Endometrial microvascular endothelial cells (primary cell): ENCODE measurements around the gene NRXN3. TPM values are rescaled to one million over a fixed set of nuclear protein-coding genes. Genes with fewer than 3 reads are reported as not detected.

ENCODE experiments used
- in situ Hi-C: cut with HindIII; loops from 2 replicates; pipeline ENCODE4 v1.10.0; 2017; ENCODE audit warnings: low sequenced_read_pairs, low pct_unique_long_range_greater_than_20kb; ENCODE audit errors: inconsistent ontology term
- total RNA-seq: library from RNA; depleted of rRNA; stranded (reverse); fragments of >200 nt; gene quantifications from one replicate; pipeline ENCODE4 v1.2.3, GENCODE V29; 2015; ENCODE audit errors: inconsistent ontology term

The NRXN3 gene
- total RNA-seq, 1 donor from 2014 or later: 0.09 TPM

GRCh38 chr14:79551523-79551922 is 1381.3 kb downstream of the NRXN3 start:
- in situ Hi-C loops: no loop called here

GRCh38 chr14:79552778-79553177 is 1382.6 kb downstream of the NRXN3 start:
- in situ Hi-C loops: no loop called here

- in situ Hi-C loops: no loop called here
Observed at GRCh38 chr14:79554816-79555215, 1384.6 kb downstream of the NRXN3 start.

- in situ Hi-C loops: no loop called here
Observed at GRCh38 chr14:79555429-79555828, 1385.3 kb downstream of the NRXN3 start.

GRCh38 chr14:79557309-79557708 is 1387.1 kb downstream of the NRXN3 start:
- in situ Hi-C loops: no loop called here

- in situ Hi-C loops: no loop called here
Observed at GRCh38 chr14:79562185-79562584, 1392.0 kb downstream of the NRXN3 start.

- in situ Hi-C loops: no loop called here
Observed at GRCh38 chr14:79564371-79564770, 1394.2 kb downstream of the NRXN3 start.

- in situ Hi-C loops: no loop called here
Observed at GRCh38 chr14:79567306-79567705, 1397.1 kb downstream of the NRXN3 start.

GRCh38 chr14:79568594-79568993 is 1398.4 kb downstream of the NRXN3 start:
- in situ Hi-C loops: no loop called here

GRCh38 chr14:79569072-79569471 is 1398.9 kb downstream of the NRXN3 start:
- in situ Hi-C loops: no loop called here

GRCh38 chr14:79570648-79571047 is 1400.5 kb downstream of the NRXN3 start:
- in situ Hi-C loops: no loop called here

- in situ Hi-C loops: no loop called here
Observed at GRCh38 chr14:79571366-79571765, 1401.2 kb downstream of the NRXN3 start.

- in situ Hi-C loops: no loop called here
Observed at GRCh38 chr14:79573486-79573885, 1403.3 kb downstream of the NRXN3 start.

GRCh38 chr14:79575032-79575431 is 1404.9 kb downstream of the NRXN3 start:
- in situ Hi-C loops: no loop called here

GRCh38 chr14:79576424-79576823 is 1406.3 kb downstream of the NRXN3 start:
- in situ Hi-C loops: no loop called here

- in situ Hi-C loops: no loop called here
Observed at GRCh38 chr14:79578470-79578869, 1408.3 kb downstream of the NRXN3 start.

GRCh38 chr14:79580414-79580813 is 1410.2 kb downstream of the NRXN3 start:
- in situ Hi-C loops: no loop called here

- in situ Hi-C loops: no loop called here
Observed at GRCh38 chr14:79580906-79581305, 1410.7 kb downstream of the NRXN3 start.

- in situ Hi-C loops: no loop called here
Observed at GRCh38 chr14:79581912-79582576, 1411.9 kb downstream of the NRXN3 start.

GRCh38 chr14:79583738-79584408 is 1413.7 kb downstream of the NRXN3 start:
- in situ Hi-C loops: no loop called here

- in situ Hi-C loops: no loop called here
Observed at GRCh38 chr14:79584679-79585078, 1414.5 kb downstream of the NRXN3 start.
